Progenitor cell of endocrine pancreas (in vitro differentiated cells): ENCODE data around the gene CMYA5. TPM values are rescaled to one million over a fixed set of nuclear protein-coding genes. Genes with fewer than 3 reads are reported as not detected.

Experiments used
- DNase-seq: peaks from one replicate; pipeline ENCODE4 v3.0.0; 2021; ENCODE audit warnings: low spot score; ENCODE audit not compliant: unreplicated experiment
- H3K27ac Mint-ChIP-seq: 2 replicates; pipeline ENCODE4 v1.8.0; 2021; ENCODE audit warnings: mild to moderate bottlenecking, moderate library complexity, mixed read lengths
- H3K27me3 Mint-ChIP-seq: 2 replicates; pipeline ENCODE4 v1.8.0; 2021; ENCODE audit warnings: mixed read lengths
- H3K36me3 Mint-ChIP-seq: 2 replicates; pipeline ENCODE4 v1.8.0; 2022; ENCODE audit warnings: mixed read lengths; ENCODE audit not compliant: insufficient read depth
- H3K4me1 Mint-ChIP-seq: 2 replicates; pipeline ENCODE4 v1.8.0; 2021; ENCODE audit warnings: low read depth, mixed read lengths
- H3K4me3 Mint-ChIP-seq: 2 replicates; pipeline ENCODE4 v1.8.0; 2021; ENCODE audit warnings: low read depth, mild to moderate bottlenecking, moderate library complexity, mixed read lengths
- H3K9me3 Mint-ChIP-seq: 2 replicates; pipeline ENCODE4 v1.8.0; 2021; ENCODE audit warnings: low read depth, mixed read lengths
- CTCF ChIP-seq: fragments of 200-600 bp; sonication (generic); IDR thresholded peaks from one replicate; pipeline ENCODE4 v1.5.0; 2021; ENCODE audit warnings: antibody characterized with exemption, mild to moderate bottlenecking; ENCODE audit not compliant: unreplicated experiment
- total RNA-seq: library from RNA; stranded (reverse); gene quantifications from 2 replicates; pipeline ENCODE4 v1.2.1, GENCODE V29; 2021

Gene CMYA5
- total RNA-seq, 1 donor from 2014 or later = 1.1 TPM

DNA sequence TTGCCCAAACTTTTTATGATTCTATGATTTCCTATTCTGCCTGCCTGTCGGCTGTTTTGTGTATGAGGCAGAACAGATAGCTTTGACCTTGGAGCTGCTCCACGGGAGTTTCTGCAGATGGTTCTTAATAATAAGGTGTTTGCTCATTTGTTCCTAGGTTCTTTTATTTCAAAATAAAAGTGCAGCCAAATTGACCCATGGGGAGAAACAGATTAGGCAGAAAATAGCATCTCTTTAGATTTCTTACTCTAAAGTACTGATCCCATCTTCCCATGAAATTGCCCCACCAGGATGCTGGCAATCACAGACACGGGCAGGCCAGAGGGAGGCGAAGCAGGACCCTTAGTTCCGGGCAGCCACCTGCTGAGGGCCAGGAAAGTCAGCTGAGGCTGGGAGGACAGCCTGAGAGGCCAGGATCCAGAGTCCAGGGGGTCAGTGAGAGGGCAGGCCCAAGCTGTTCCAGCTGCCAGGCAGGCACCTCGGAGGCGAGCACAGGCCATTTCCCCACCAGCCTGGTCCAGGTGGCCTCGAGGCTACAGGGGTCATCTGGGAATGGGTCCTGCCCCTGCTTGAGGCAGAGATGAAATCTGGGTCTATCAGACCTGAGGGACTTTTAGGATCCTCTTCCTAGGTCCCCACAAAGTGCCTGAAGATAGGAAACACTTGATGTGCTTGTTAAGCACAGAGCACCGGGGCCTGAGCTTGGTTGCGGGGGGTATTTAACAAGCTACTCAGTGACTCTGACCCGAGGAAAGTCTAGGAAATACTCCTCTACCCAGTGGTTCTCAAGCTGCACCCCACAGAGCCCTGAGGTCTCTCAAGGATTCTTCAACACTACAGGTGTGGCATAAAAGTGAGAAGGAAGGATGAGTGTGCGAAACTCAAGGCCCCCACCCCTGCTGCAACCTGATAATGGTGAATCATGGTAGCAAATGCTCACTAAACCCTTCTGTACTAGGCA lies 145.4 kb downstream of the CMYA5 start:
- no peak overlapping the region for H3K27ac Mint-ChIP-seq
- no peaks in the 10 kb centered on the region for H3K36me3 Mint-ChIP-seq
- TF ChIP-seq CTCF = no peak
- H3K4me3 Mint-ChIP-seq = no peak overlapping the region
- H3K4me1 Mint-ChIP-seq = peaks cover 1% of the 10 kb centered on the region
- no peaks in the 10 kb centered on the region for H3K9me3 Mint-ChIP-seq
- peaks cover 9% of the 10 kb centered on the region for H3K27me3 Mint-ChIP-seq
- no peak for DNase-seq

DNA sequence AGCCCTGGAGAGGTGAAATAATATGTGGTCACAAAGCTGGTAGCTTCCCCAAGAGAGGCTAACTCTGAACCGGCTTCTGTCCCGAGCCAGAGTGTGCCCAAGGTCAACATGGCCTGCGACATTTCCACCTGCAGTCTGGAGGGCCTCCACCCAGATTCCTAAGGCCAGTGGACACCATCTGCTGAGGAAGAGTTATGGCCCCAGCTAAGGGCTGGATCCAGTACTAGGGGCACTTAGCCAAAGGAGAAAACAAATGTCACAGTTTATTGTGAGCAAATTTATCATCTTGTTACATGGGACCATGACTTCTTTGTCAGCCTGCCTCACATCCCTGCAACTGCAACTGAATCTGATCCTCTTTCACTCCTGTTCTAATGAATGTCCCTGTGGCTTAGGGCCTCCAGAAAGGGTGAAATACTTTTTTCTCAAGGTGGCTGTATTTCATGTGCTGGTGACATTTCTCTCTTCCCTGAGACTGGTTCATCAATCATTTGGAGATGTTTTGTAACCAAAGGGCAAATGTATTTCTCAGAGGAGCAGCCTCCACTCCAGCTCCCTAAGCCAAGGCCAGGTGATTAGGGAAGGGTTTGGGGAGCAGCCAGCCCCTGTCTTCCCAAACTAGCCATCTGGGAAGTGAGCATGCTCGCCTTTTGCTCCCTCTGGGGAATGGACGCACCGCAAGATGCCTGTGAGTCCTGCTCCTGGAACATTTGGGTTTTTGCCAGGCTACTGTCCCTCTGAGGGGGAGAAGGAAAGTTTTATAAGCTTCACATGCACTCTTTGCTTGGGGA lies 148.3 kb downstream of the CMYA5 start:
- Mint-ChIP-seq H3K4me1 (peaks cover 1% of the 10 kb centered on the region), H3K27ac (no peak overlapping the region), H3K4me3 (no peak overlapping the region), H3K27me3 (peaks cover 14% of the 10 kb centered on the region), H3K9me3 (no peaks in the 10 kb centered on the region), H3K36me3 (no peaks in the 10 kb centered on the region)
- no peak for DNase-seq
- no peak for TF ChIP-seq CTCF

GRCh38 chr5:79840084-79840990 lies 150.7 kb downstream of the CMYA5 start:
- DNase-seq = no peak
- Mint-ChIP-seq H3K4me1 (no peaks in the 10 kb centered on the region), H3K9me3 (no peaks in the 10 kb centered on the region), H3K27me3 (peaks cover 11% of the 10 kb centered on the region), H3K36me3 (no peaks in the 10 kb centered on the region), H3K27ac (no peak overlapping the region), H3K4me3 (no peak overlapping the region)
- no peak for TF ChIP-seq CTCF

- Mint-ChIP-seq H3K4me3 (no peak overlapping the region), H3K4me1 (no peaks in the 10 kb centered on the region), H3K27me3 (peaks cover 11% of the 10 kb centered on the region), H3K36me3 (no peaks in the 10 kb centered on the region), H3K9me3 (no peaks in the 10 kb centered on the region), H3K27ac (no peak overlapping the region)
- no peak for TF ChIP-seq CTCF
- DNase-seq = no peak
These were observed 151.5 kb downstream of the CMYA5 start for GRCh38 chr5:79841172-79841571.
